Brain microvascular endothelial cell (primary cell): ENCODE measurements around the gene PLEKHA8.

ENCODE experiments used
- DNase-seq: peaks from one replicate; pipeline ENCODE4 v3.0.0-alpha.2; 2020
- H3K27ac ChIP-seq: fragments of 250-450 bp; sonication (Bioruptor Pico); 2 replicates; pipeline ENCODE4 v1.5.1; 2020; ENCODE audit warnings: mild to moderate bottlenecking, moderate library complexity
- H3K27me3 ChIP-seq: fragments of 250-450 bp; sonication (Bioruptor Pico); replicated peaks from 2 replicates; pipeline ENCODE4 v1.5.1; 2020; ENCODE audit warnings: mild to moderate bottlenecking
- H3K36me3 ChIP-seq: fragments of 250-450 bp; sonication (Bioruptor Pico); replicated peaks from 2 replicates; pipeline ENCODE4 v1.5.1; 2020; ENCODE audit warnings: mild to moderate bottlenecking
- H3K4me3 ChIP-seq: 2 replicates; pipeline ENCODE4 v1.5.1; 2011; ENCODE audit warnings: low read depth, mild to moderate bottlenecking, control low read depth, low read length, moderate library complexity
- CTCF ChIP-seq: IDR thresholded peaks from 2 replicates; pipeline ENCODE4 v1.5.1; 2011; ENCODE audit warnings: low read depth, mild to moderate bottlenecking, moderate library complexity, low read length, control low read depth, inconsistent platforms; ENCODE audit errors: missing control alignments
- in situ Hi-C: cut with HindIII; loops from 2 replicates; pipeline ENCODE4 v1.10.0; 2017; ENCODE audit warnings: low sequenced_read_pairs, low pct_ligation_motif_present

The PLEKHA8 gene

GRCh38 chr7:30029696-30030095 is 1.5 kb downstream of the PLEKHA8 start:
- DNase-seq: no peak
- in situ Hi-C loops: no loop called here

GRCh38 chr7:30032310-30033125 is 4.3 kb downstream of the PLEKHA8 start:
- H3K27me3 ChIP-seq: no peaks in the 10 kb centered on the region
- no peaks in the 10 kb centered on the region for H3K36me3 ChIP-seq
- H3K27ac ChIP-seq: no peak overlapping the region
- TF ChIP-seq CTCF: no peak
- H3K4me3 ChIP-seq: no peak overlapping the region
- in situ Hi-C loops: no loop called here
- DNase-seq: no peak

More at GRCh38 chr7:30029696-30030095, 1.5 kb downstream of the PLEKHA8 start:
- Histone ChIP-seq H3K36me3 (no peaks in the 10 kb centered on the region), H3K27ac (no peak overlapping the region), H3K27me3 (no peaks in the 10 kb centered on the region), H3K4me3 (peak overlapping the region; percentile 66)
- TF ChIP-seq CTCF: peak; percentile 8

- in situ Hi-C loops: no loop called here
These were observed 6.3 kb downstream of the PLEKHA8 start for GRCh38 chr7:30034501-30034900.

GRCh38 chr7:30036220-30036619 is 8.0 kb downstream of the PLEKHA8 start:
- Histone ChIP-seq H3K36me3 (no peaks in the 10 kb centered on the region), H3K4me3 (no peak overlapping the region), H3K27ac (no peak overlapping the region), H3K27me3 (no peaks in the 10 kb centered on the region)
- no peak for DNase-seq
- in situ Hi-C loops: no loop called here
- no peak for TF ChIP-seq CTCF

More at GRCh38 chr7:30034501-30034900, 6.3 kb downstream of the PLEKHA8 start:
- no peak for TF ChIP-seq CTCF
- Histone ChIP-seq H3K4me3 (no peak overlapping the region), H3K36me3 (no peaks in the 10 kb centered on the region), H3K27me3 (no peaks in the 10 kb centered on the region), H3K27ac (no peak overlapping the region)
- DNase-seq: no peak

- TF ChIP-seq CTCF: no peak
- no peaks in the 10 kb centered on the region for H3K36me3 ChIP-seq
- no peak overlapping the region for H3K27ac ChIP-seq
- in situ Hi-C loops: no loop called here
- H3K4me3 ChIP-seq: no peak overlapping the region
- DNase-seq: no peak
- H3K27me3 ChIP-seq: no peaks in the 10 kb centered on the region
These were observed 10.2 kb downstream of the PLEKHA8 start for GRCh38 chr7:30038196-30038980.
